ENCODE results near the gene ATP8B4. TPM values are rescaled to one million over a fixed set of nuclear protein-coding genes. Genes with fewer than 3 reads are reported as not detected.

Gene ATP8B4
- total and polyA plus RNA-seq, 2 of the 8 experiments (the other 6 are each of a cell fraction or from before 2014, with no cell fraction given): 0.17 to 0.24 TPM

DNA sequence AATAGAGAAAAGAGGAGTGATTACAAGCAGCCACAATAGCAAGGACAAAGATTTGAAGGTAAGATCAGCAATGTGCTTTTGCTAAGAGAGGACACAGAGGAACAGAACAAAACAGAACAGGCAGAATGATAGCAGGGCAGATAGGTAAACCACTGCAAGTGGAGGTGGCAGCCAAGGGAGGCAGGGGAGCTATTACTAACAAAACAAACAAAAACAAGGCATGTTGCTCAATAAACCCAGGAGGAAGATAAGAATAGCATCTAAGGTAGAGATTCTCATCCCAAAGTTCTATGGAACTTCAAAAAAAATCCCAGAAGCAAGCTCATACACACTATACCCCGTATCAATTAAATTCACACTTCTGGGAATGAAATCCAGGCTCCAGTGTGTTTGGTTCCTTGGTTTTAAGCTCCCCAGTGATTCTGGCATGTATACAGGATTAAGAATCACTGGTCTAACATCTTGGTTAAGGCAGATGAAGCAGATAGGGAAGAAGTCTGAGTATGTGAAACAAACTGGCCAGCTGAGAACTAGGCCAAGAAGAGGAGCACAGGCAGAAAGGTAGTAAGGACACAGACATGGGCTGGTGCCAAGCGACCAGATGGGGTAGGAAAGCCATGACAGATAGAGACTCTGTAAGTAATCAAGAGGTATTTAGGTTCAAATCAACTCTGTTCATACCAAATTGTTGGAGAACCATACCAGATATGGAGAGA lies 309.0 kb downstream of the ATP8B4 start (continued):
- no peak for TF ChIP-seq CTBP2 (IDR thresholded peaks at IDR 0.05; ENCODE audit: borderline replicate concordance, insufficient read depth, insufficient read length, low read length)
- TF ChIP-seq, protein P1, sequence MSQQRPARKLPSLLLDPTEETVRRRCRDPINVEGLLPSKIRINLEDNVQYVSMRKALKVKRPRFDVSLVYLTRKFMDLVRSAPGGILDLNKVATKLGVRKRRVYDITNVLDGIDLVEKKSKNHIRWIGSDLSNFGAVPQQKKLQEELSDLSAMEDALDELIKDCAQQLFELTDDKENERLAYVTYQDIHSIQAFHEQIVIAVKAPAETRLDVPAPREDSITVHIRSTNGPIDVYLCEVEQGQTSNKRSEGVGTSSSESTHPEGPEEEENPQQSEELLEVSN (IDR thresholded peaks at IDR 0.05): no peak
- TF ChIP-seq NRF1 (IDR thresholded peaks at IDR 0.05; ENCODE audit: low read depth, low read length): no peak
- no peak for TF ChIP-seq POU5F1 (IDR thresholded peaks at IDR 0.05; ENCODE audit: low read depth, low read length)
